ENCODE data around the gene MCOLN1.
"Not testable (repeated sequence)": the region's sequence is repeated elsewhere in the genome, so short reads cannot be mapped to it uniquely, and the experiment has no call there.

MCOLN1 gene

GRCh38 chr19:7528522-7529245, 6.3 kb downstream of the MCOLN1 start:
- no peaks in the 10 kb centered on the region for H3K9me3 Mint-ChIP-seq
- H3K27me3 Mint-ChIP-seq = no peaks in the 10 kb centered on the region
- H3K4me1 Mint-ChIP-seq = peaks cover 11% of the 10 kb centered on the region
- DNase-seq = no peak
- ATAC-seq = no peak
- peak overlapping the region in 1 of 2 donors; percentile 23 for H3K27ac Mint-ChIP-seq
- H3K4me3 Mint-ChIP-seq = no peak overlapping the region

GRCh38 chr19:7529246-7529600, 6.8 kb downstream of the MCOLN1 start:
- Mint-ChIP-seq H3K27me3 (no peaks in the 10 kb centered on the region), H3K9me3 (no peaks in the 10 kb centered on the region), H3K4me1 (peaks cover 12% of the 10 kb centered on the region), H3K4me3 (no peak overlapping the region), H3K27ac (no peak overlapping the region)
- ATAC-seq (no peak), DNase-seq (no peak)

GRCh38 chr19:7529610-7530490, 7.4 kb downstream of the MCOLN1 start:
- H3K4me1 Mint-ChIP-seq = peaks cover 17% of the 10 kb centered on the region
- DNase-seq (no peak), ATAC-seq (no peak)
- H3K27me3 Mint-ChIP-seq = no peaks in the 10 kb centered on the region
- H3K9me3 Mint-ChIP-seq = no peaks in the 10 kb centered on the region
- no peak overlapping the region for H3K4me3 Mint-ChIP-seq
- peak overlapping the region in 1 of 2 donors; percentile 78 for H3K27ac Mint-ChIP-seq

- Mint-ChIP-seq H3K9me3 (no peaks in the 10 kb centered on the region), H3K4me3 (peak overlapping the region; percentile 97 to 98), H3K4me1 (peaks cover 33% of the 10 kb centered on the region), H3K27ac (peak overlapping the region; percentile 33 to 86), H3K27me3 (no peaks in the 10 kb centered on the region)
- DNase-seq = no peak
- ATAC-seq = no peak
Observed at GRCh38 chr19:7533281-7533885, 11.0 kb downstream of the MCOLN1 start.

GRCh38 chr19:7533925-7534480, 11.6 kb downstream of the MCOLN1 start:
- DNase-seq (peak; percentile 76 to 84), ATAC-seq (peak; percentile 62)
- peaks cover 33% of the 10 kb centered on the region for H3K4me1 Mint-ChIP-seq
- H3K9me3 Mint-ChIP-seq = no peaks in the 10 kb centered on the region
- peak overlapping the region; percentile 85 to 94 for H3K27ac Mint-ChIP-seq
- no peaks in the 10 kb centered on the region for H3K27me3 Mint-ChIP-seq
- H3K4me3 Mint-ChIP-seq = peak overlapping the region; percentile 97 to 98

- ATAC-seq = peak; percentile 48
Observed at GRCh38 chr19:7534531-7535046, 12.2 kb downstream of the MCOLN1 start.

GRCh38 chr19:7535047-7535997, 12.9 kb downstream of the MCOLN1 start, which contains the start of gene PNPLA6:
Gene PNPLA6 (plus strand): TSS chr19:7535717. CDS start chr19:7535789, 72 bp downstream.
- no peaks in the 10 kb centered on the region for H3K9me3 Mint-ChIP-seq
- ATAC-seq = peak; percentile 84
- peak; percentile 93 to 94 for DNase-seq

More at GRCh38 chr19:7534531-7535046, 12.2 kb downstream of the MCOLN1 start:
- Mint-ChIP-seq H3K4me3 (peak overlapping the region; percentile 97 to 98), H3K27ac (peak overlapping the region; percentile 85 to 94), H3K4me1 (peaks cover 33% of the 10 kb centered on the region), H3K27me3 (no peaks in the 10 kb centered on the region), H3K9me3 (no peaks in the 10 kb centered on the region)
- peak in 1 of 2 donors; percentile 65 for DNase-seq

GRCh38 chr19:7535998-7536695, 13.7 kb downstream of the MCOLN1 start:
- peak overlapping the region; percentile 97 to 98 for H3K4me3 Mint-ChIP-seq
- ATAC-seq = no peak
- H3K9me3 Mint-ChIP-seq = no peaks in the 10 kb centered on the region
- no peaks in the 10 kb centered on the region for H3K27me3 Mint-ChIP-seq
- no peak for DNase-seq
- peaks cover 40% of the 10 kb centered on the region for H3K4me1 Mint-ChIP-seq
- peak overlapping the region; percentile 69 to 97 for H3K27ac Mint-ChIP-seq

More at GRCh38 chr19:7535047-7535997, 12.9 kb downstream of the MCOLN1 start, which contains the start of gene PNPLA6:
- H3K27me3 Mint-ChIP-seq = no peaks in the 10 kb centered on the region
- peak within 1 kb of the TSS; percentile 94 to 97 for H3K27ac Mint-ChIP-seq
- H3K4me3 Mint-ChIP-seq = peak within 1 kb of the TSS; percentile 97 to 98
- H3K4me1 Mint-ChIP-seq = peaks cover 38% of the 10 kb centered on the region

- H3K4me3 Mint-ChIP-seq, H3K27ac Mint-ChIP-seq, DNase-seq: not testable (repeated sequence)
Observed at GRCh38 chr19:7538990-7539389, 16.6 kb downstream of the MCOLN1 start.

GRCh38 chr19:7539827-7540425, 17.5 kb downstream of the MCOLN1 start:
- no peak for ATAC-seq
- no peak for DNase-seq
- Mint-ChIP-seq H3K4me3 (no peak overlapping the region), H3K27ac (no peak overlapping the region), H3K9me3 (no peaks in the 10 kb centered on the region), H3K4me1 (peaks cover 48% of the 10 kb centered on the region), H3K27me3 (no peaks in the 10 kb centered on the region)

More at GRCh38 chr19:7538990-7539389, 16.6 kb downstream of the MCOLN1 start:
- not testable (repeated sequence) for H3K27me3 Mint-ChIP-seq, ATAC-seq, H3K9me3 Mint-ChIP-seq
- H3K4me1 Mint-ChIP-seq = peaks cover 44% of the 10 kb centered on the region

GRCh38 chr19:7540761-7541474, 18.5 kb downstream of the MCOLN1 start:
- Mint-ChIP-seq H3K4me1 (peaks cover 58% of the 10 kb centered on the region), H3K9me3 (no peaks in the 10 kb centered on the region), H3K4me3 (no peak overlapping the region), H3K27me3 (no peaks in the 10 kb centered on the region), H3K27ac (no peak overlapping the region)
- DNase-seq (no peak), ATAC-seq (peak; percentile 39)

GRCh38 chr19:7541475-7541824, 19.0 kb downstream of the MCOLN1 start:
- ATAC-seq (peak; percentile 2), DNase-seq (no peak)
- no peaks in the 10 kb centered on the region for H3K27me3 Mint-ChIP-seq
- H3K27ac Mint-ChIP-seq = no peak overlapping the region
- peak overlapping the region in 1 of 2 donors; percentile 21 for H3K4me3 Mint-ChIP-seq
- no peaks in the 10 kb centered on the region for H3K9me3 Mint-ChIP-seq
- peaks cover 58% of the 10 kb centered on the region for H3K4me1 Mint-ChIP-seq
